Smooth muscle cell (in vitro differentiated cells): Measurements from ENCODE around the gene ARRDC3. TPM values are rescaled to one million over a fixed set of nuclear protein-coding genes. Genes with fewer than 3 reads are reported as not detected.
A peak's percentile ranks its signal among the peaks of the same experiment; 100 is the strongest.

Source experiments
- DNase-seq: peaks from one replicate; lab custom pipeline; 2025; ENCODE audit not compliant: unreplicated experiment; lab: John Stamatoyannopoulos, UW
- H2AFZ ChIP-seq: fragments of 200-600 bp; sonication (generic); 2 replicates; pipeline ENCODE4 v1.6.0; 2016; ENCODE audit warnings: antibody characterized with exemption, low read depth, mild to moderate bottlenecking
- H3F3A ChIP-seq: fragments of 200-600 bp; sonication (generic); 2 replicates; pipeline ENCODE4 v1.6.0; 2017; ENCODE audit warnings: antibody characterized with exemption, low read depth
- H3K27ac ChIP-seq: fragments of 200-600 bp; sonication (generic); 2 replicates; pipeline ENCODE4 v1.5.1; 2016; ENCODE audit warnings: low read depth, mild to moderate bottlenecking
- H3K27me3 ChIP-seq: fragments of 200-600 bp; sonication (generic); 2 replicates; pipeline ENCODE4 v1.6.1; 2016; ENCODE audit warnings: low read depth, mild to moderate bottlenecking
- H3K36me3 ChIP-seq: fragments of 200-600 bp; sonication (generic); 2 replicates; pipeline ENCODE4 v1.5.1; 2016; ENCODE audit warnings: low read depth
- H3K4me1 ChIP-seq: fragments of 200-600 bp; sonication (generic); 2 replicates; pipeline ENCODE4 v1.5.1; 2016; ENCODE audit warnings: low read depth
- H3K4me2 ChIP-seq: fragments of 200-600 bp; sonication (generic); 2 replicates; pipeline ENCODE4 v1.6.0; 2016; ENCODE audit warnings: mild to moderate bottlenecking
- H3K4me3 ChIP-seq: fragments of 200-600 bp; sonication (generic); 2 replicates; pipeline ENCODE4 v1.5.1; 2016; ENCODE audit warnings: mild to moderate bottlenecking
- H3K79me2 ChIP-seq: fragments of 200-600 bp; sonication (generic); 2 replicates; pipeline ENCODE4 v1.6.0; 2016; ENCODE audit warnings: low read depth, mild to moderate bottlenecking
- H3K9ac ChIP-seq: fragments of 200-600 bp; sonication (generic); 2 replicates; pipeline ENCODE4 v1.6.0; 2016; ENCODE audit warnings: low read depth
- H3K9me3 ChIP-seq: fragments of 200-600 bp; sonication (generic); replicated peaks from 2 replicates; pipeline ENCODE4 v1.5.1; 2016; ENCODE audit warnings: low read depth
- H4K20me1 ChIP-seq: fragments of 200-600 bp; sonication (generic); 2 replicates; pipeline ENCODE4 v1.6.0; 2016; ENCODE audit warnings: low read depth
- CTCF ChIP-seq: fragments of 200-600 bp; sonication (generic); IDR thresholded peaks from 2 replicates; pipeline ENCODE4 v1.5.1; 2017; ENCODE audit warnings: borderline replicate concordance, mild to moderate bottlenecking, antibody characterized with exemption; ENCODE audit not compliant: insufficient read depth, poor library complexity, severe bottlenecking
- WGBS: methylation state at CpG from one replicate; pipeline ENCODE4 v1.1.7; 2016; ENCODE audit warnings: low lambda C conversion rate; 5-methylcytosine and 5-hydroxymethylcytosine counted together
- polyA plus RNA-seq: library from polyadenylated mRNA; unstranded; fragments of >200 nt; fragmentation: Nextera tagmentation; extraction: Ambion mirVana; gene quantifications from 2 replicates; pipeline ENCODE4 v1.2.1, GENCODE V29; 2016
- total RNA-seq: library from RNA; depleted of rRNA; stranded (reverse); fragments of >200 nt; gene quantifications from 2 replicates; pipeline ENCODE4 v1.2.3, GENCODE V29; 2014

ARRDC3 gene
- total RNA-seq (95.0 and 106 TPM in 2 replicates), polyA plus RNA-seq (27.1 and 30.1 TPM in 2 replicates)

- peak within 1 kb of the TSS; percentile 90 for H3K9ac ChIP-seq
- H3K4me1 ChIP-seq, result peaks cover 20% of the 10 kb centered on the region
- peak within 1 kb of the TSS; percentile 70 for H2AFZ ChIP-seq
- no peaks in the 10 kb centered on the region for H3K9me3 ChIP-seq
- DNase-seq, result peak; percentile 81
- peak within 1 kb of the TSS; percentile 93 for H3K27ac ChIP-seq
- peaks cover 22% of the 10 kb centered on the region for H3F3A ChIP-seq
- WGBS, result under 1% methylated on average over 49 of the region's 49 CpGs
- H3K4me2 ChIP-seq, result peak within 1 kb of the TSS; percentile 98
- H3K79me2 ChIP-seq, result peaks cover 43% of the 10 kb centered on the region
- peak within 1 kb of the TSS; percentile 83 for H3K4me3 ChIP-seq
- TF ChIP-seq CTCF, result no peak
- no peaks in the 10 kb centered on the region for H3K36me3 ChIP-seq
- H4K20me1 ChIP-seq, result peaks cover 25% of the 10 kb centered on the region
- no peaks in the 10 kb centered on the region for H3K27me3 ChIP-seq
Measured at GRCh38 chr5:91383027-91383955, at the start of gene ARRDC3. TSS of gene ARRDC3 (minus strand) at chr5:91383317. CDS start at chr5:91383092, 225 bp downstream.

GRCh38 chr5:91430949-91431348 lies 47.8 kb upstream of the ARRDC3 start:
- Histone ChIP-seq H4K20me1 (no peaks in the 10 kb centered on the region), H3F3A (no peaks in the 10 kb centered on the region), H3K9me3 (no peaks in the 10 kb centered on the region), H3K27me3 (no peaks in the 10 kb centered on the region), H3K4me2 (no peak overlapping the region), H3K79me2 (no peaks in the 10 kb centered on the region), H3K27ac (no peak overlapping the region), H3K4me1 (no peaks in the 10 kb centered on the region), H3K4me3 (no peak overlapping the region), H2AFZ (no peak overlapping the region), H3K9ac (no peak overlapping the region), H3K36me3 (no peaks in the 10 kb centered on the region)
- DNase-seq, result no peak
- TF ChIP-seq CTCF, result no peak

- no peak overlapping the region for H3K4me2 ChIP-seq
- H3K79me2 ChIP-seq, result no peaks in the 10 kb centered on the region
- DNase-seq, result no peak
- H3K27me3 ChIP-seq, result no peaks in the 10 kb centered on the region
- H3K9ac ChIP-seq, result no peak overlapping the region
- H3K4me3 ChIP-seq, result no peak overlapping the region
- no peaks in the 10 kb centered on the region for H3F3A ChIP-seq
- H2AFZ ChIP-seq, result no peak overlapping the region
- no peaks in the 10 kb centered on the region for H3K9me3 ChIP-seq
- 94% methylated on average over 2 of the region's 2 CpGs for WGBS
- TF ChIP-seq CTCF, result no peak
- no peaks in the 10 kb centered on the region for H4K20me1 ChIP-seq
- no peak overlapping the region for H3K27ac ChIP-seq
- no peaks in the 10 kb centered on the region for H3K36me3 ChIP-seq
- peaks cover 9% of the 10 kb centered on the region for H3K4me1 ChIP-seq
Measured at GRCh38 chr5:91424638-91425436, 41.7 kb upstream of the ARRDC3 start.
